Nephron (organoid): Measurements from ENCODE around the gene ZNF618.

Experiments
- H3K27ac Mint-ChIP-seq, 3 experiments: 2 replicates each; pipeline ENCODE4 v1.8.0; 2020; ENCODE audit warnings: mixed read lengths in 3 of 3, mild to moderate bottlenecking in 2 of 3, moderate library complexity in 1 of 3
- H3K27me3 Mint-ChIP-seq: 2 replicates; pipeline ENCODE4 v1.8.0; 2021; ENCODE audit warnings: low read depth, mild to moderate bottlenecking, moderate library complexity, mixed read lengths
- H3K36me3 Mint-ChIP-seq: 2 replicates; pipeline ENCODE4 v1.8.0; 2020; ENCODE audit warnings: low read depth, mixed read lengths
- H3K4me1 Mint-ChIP-seq: 2 replicates; pipeline ENCODE4 v1.8.0; 2020; ENCODE audit warnings: mixed read lengths
- H3K4me3 Mint-ChIP-seq, 3 experiments: 2 replicates each; pipeline ENCODE4 v1.8.0; 2020; ENCODE audit warnings: mild to moderate bottlenecking in 3 of 3, mixed read lengths in 3 of 3, moderate library complexity in 2 of 3
- H3K9me3 Mint-ChIP-seq: 2 replicates; pipeline ENCODE4 v1.8.0; 2020; ENCODE audit warnings: mixed read lengths
- TF ChIP-seq, protein P1 (sequence below), 3 experiments: fragments of 200-600 bp; sonication (generic); IDR thresholded peaks; one replicate each; pipeline ENCODE4 v1.5.0; 2021; ENCODE audit warnings: antibody characterized with exemption in 3 of 3; ENCODE audit not compliant: unreplicated experiment in 3 of 3

ZNF618 gene

DNA sequence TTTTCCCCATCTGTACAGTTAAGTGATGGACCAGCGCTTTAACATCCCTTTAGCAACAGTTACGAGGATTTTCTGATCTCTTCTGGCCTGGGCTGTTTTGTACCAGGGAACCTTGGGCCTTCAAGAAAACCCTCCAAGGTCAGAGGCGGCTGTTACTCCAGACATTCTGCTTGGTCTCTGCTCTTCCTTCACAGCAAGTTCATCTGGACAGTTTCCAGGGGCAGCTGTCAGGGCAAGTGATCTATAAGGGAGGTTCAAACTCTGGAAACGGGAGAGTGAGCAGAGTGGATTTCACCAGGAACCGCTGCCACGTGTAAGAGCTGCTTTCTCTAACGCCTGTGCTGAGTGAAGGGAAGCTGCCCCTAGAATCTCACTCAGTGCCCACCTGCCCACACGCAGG lies 36.7 kb downstream of the ZNF618 start:
- peak overlapping the region; percentile 8 to 90 (median 36) for H3K27ac Mint-ChIP-seq
- H3K27me3 Mint-ChIP-seq: no peaks in the 10 kb centered on the region
- peaks cover 21% of the 10 kb centered on the region for H3K36me3 Mint-ChIP-seq
- TF ChIP-seq, protein P1, sequence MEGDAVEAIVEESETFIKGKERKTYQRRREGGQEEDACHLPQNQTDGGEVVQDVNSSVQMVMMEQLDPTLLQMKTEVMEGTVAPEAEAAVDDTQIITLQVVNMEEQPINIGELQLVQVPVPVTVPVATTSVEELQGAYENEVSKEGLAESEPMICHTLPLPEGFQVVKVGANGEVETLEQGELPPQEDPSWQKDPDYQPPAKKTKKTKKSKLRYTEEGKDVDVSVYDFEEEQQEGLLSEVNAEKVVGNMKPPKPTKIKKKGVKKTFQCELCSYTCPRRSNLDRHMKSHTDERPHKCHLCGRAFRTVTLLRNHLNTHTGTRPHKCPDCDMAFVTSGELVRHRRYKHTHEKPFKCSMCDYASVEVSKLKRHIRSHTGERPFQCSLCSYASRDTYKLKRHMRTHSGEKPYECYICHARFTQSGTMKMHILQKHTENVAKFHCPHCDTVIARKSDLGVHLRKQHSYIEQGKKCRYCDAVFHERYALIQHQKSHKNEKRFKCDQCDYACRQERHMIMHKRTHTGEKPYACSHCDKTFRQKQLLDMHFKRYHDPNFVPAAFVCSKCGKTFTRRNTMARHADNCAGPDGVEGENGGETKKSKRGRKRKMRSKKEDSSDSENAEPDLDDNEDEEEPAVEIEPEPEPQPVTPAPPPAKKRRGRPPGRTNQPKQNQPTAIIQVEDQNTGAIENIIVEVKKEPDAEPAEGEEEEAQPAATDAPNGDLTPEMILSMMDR (IDR thresholded peaks at IDR 0.05; ENCODE audit: unreplicated experiment in 3 of 3): no peak
- H3K4me3 Mint-ChIP-seq: no peak overlapping the region
- H3K9me3 Mint-ChIP-seq: no peaks in the 10 kb centered on the region
- peaks cover 46% of the 10 kb centered on the region for H3K4me1 Mint-ChIP-seq

GRCh38 chr9:113913426-113914195 lies 37.5 kb downstream of the ZNF618 start:
- Mint-ChIP-seq H3K36me3 (peaks cover 29% of the 10 kb centered on the region), H3K27me3 (no peaks in the 10 kb centered on the region), H3K9me3 (no peaks in the 10 kb centered on the region), H3K4me3 (no peak overlapping the region), H3K27ac (peak overlapping the region; percentile 8 to 90 (median 36)), H3K4me1 (peaks cover 49% of the 10 kb centered on the region)
- TF ChIP-seq, protein P1 (IDR thresholded peaks at IDR 0.05; ENCODE audit: unreplicated experiment in 3 of 3): no peak

DNA sequence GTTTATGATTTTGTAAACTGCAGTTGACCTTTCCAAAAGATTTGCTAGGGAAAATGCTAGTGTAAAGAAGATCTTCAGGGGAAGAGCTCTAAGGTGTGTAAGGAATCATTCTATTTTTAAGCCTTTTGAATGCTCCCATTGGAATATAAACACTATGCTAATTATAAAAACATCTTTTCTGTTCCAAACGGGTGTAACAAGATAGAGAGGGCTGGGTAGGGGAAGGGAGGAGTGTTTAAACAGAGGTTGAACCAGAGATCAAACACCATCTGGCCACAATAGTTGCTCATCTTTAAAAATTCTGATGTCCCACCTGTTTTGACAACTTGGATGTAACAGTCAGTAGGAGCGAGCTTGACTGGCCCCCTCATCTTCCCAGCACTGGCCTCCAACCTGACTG lies 38.4 kb downstream of the ZNF618 start:
- TF ChIP-seq, protein P1 (IDR thresholded peaks at IDR 0.05; ENCODE audit: unreplicated experiment in 3 of 3): no peak
- H3K4me1 Mint-ChIP-seq: peaks cover 52% of the 10 kb centered on the region
- H3K4me3 Mint-ChIP-seq: no peak overlapping the region
- peak overlapping the region in 2 of 3 experiments; percentile 27 to 42 for H3K27ac Mint-ChIP-seq
- H3K27me3 Mint-ChIP-seq: no peaks in the 10 kb centered on the region
- H3K36me3 Mint-ChIP-seq: peaks cover 33% of the 10 kb centered on the region
- no peaks in the 10 kb centered on the region for H3K9me3 Mint-ChIP-seq

GRCh38 chr9:113915817-113916434 lies 39.8 kb downstream of the ZNF618 start:
- H3K27me3 Mint-ChIP-seq: no peaks in the 10 kb centered on the region
- H3K9me3 Mint-ChIP-seq: no peaks in the 10 kb centered on the region
- peaks cover 44% of the 10 kb centered on the region for H3K4me1 Mint-ChIP-seq
- H3K4me3 Mint-ChIP-seq: no peak overlapping the region
- H3K36me3 Mint-ChIP-seq: peaks cover 43% of the 10 kb centered on the region
- peak overlapping the region in 1 of 3 experiments; percentile 33 for H3K27ac Mint-ChIP-seq
- TF ChIP-seq, protein P1 (IDR thresholded peaks at IDR 0.05; ENCODE audit: unreplicated experiment in 3 of 3): no peak

GRCh38 chr9:113916931-113917330 lies 40.8 kb downstream of the ZNF618 start:
- Mint-ChIP-seq H3K36me3 (peaks cover 53% of the 10 kb centered on the region), H3K27ac (no peak overlapping the region), H3K4me1 (peaks cover 38% of the 10 kb centered on the region), H3K9me3 (peaks cover 8% of the 10 kb centered on the region), H3K4me3 (no peak overlapping the region), H3K27me3 (no peaks in the 10 kb centered on the region)
- TF ChIP-seq, protein P1 (IDR thresholded peaks at IDR 0.05; ENCODE audit: unreplicated experiment in 3 of 3): no peak
